Fibroblast of villous mesenchyme (primary cell): ENCODE results near the gene S100A9. TPM values are rescaled to one million over a fixed set of nuclear protein-coding genes. Genes with fewer than 3 reads are reported as not detected.
"Not testable (repeated sequence)": the region's sequence is repeated elsewhere in the genome, so short reads cannot be mapped to it uniquely, and the experiment has no call there.

ENCODE experiments used
- DNase-seq: peaks from one replicate; pipeline ENCODE4 v3.0.0-alpha.2; 2010; ENCODE audit warnings: low read depth
- H3K4me3 ChIP-seq: 2 replicates; pipeline ENCODE4 v1.5.1; 2011; ENCODE audit warnings: low read depth, mild to moderate bottlenecking, low read length
- CTCF ChIP-seq: IDR thresholded peaks from 2 replicates; pipeline ENCODE4 v1.5.1; 2012; ENCODE audit warnings: low read depth, mild to moderate bottlenecking, low read length; ENCODE audit not compliant: insufficient read depth
- total RNA-seq: library from RNA; depleted of rRNA; stranded (reverse); fragments of >200 nt; gene quantifications from 2 replicates; pipeline ENCODE4 v1.2.3, GENCODE V29; 2012

The S100A9 gene
- total RNA-seq, result not detected in 2 replicates

GRCh38 chr1:153357853-153358690, at the start of gene S100A9:
S100A9 (plus strand) TSS chr1:153357854; CDS start chr1:153358284, 430 bp downstream.
- TF ChIP-seq CTCF, result no peak
- no peak for DNase-seq
- no peak within 1 kb of the TSS for H3K4me3 ChIP-seq

- H3K4me3 ChIP-seq, result no peak overlapping the region
- DNase-seq, result no peak
- TF ChIP-seq CTCF, result no peak
These were observed 49.1 kb upstream of the S100A9 start for GRCh38 chr1:153308540-153308939.

- no peak for TF ChIP-seq CTCF
- H3K4me3 ChIP-seq, result no peak overlapping the region
- no peak for DNase-seq
These were observed 48.2 kb upstream of the S100A9 start for GRCh38 chr1:153309441-153309840.

- no peak overlapping the region for H3K4me3 ChIP-seq
- no peak for TF ChIP-seq CTCF
- no peak for DNase-seq
These were observed 47.1 kb upstream of the S100A9 start for GRCh38 chr1:153310526-153310925.

- H3K4me3 ChIP-seq, result no peak within 1 kb of the TSS
- no peak for DNase-seq
- TF ChIP-seq CTCF, result no peak
These were observed 45.0 kb upstream of the S100A9 start, which contains the start of gene PGLYRP3 for GRCh38 chr1:153312570-153313186. PGLYRP3 (minus strand) TSS chr1:153312952; CDS start chr1:153310665, 2,287 bp downstream.

GRCh38 chr1:153313288-153313687, 44.4 kb upstream of the S100A9 start:
- TF ChIP-seq CTCF, result no peak
- DNase-seq, result no peak
- no peak overlapping the region for H3K4me3 ChIP-seq

GRCh38 chr1:153314388-153314787, 43.3 kb upstream of the S100A9 start:
- H3K4me3 ChIP-seq, result not testable (repeated sequence)

GRCh38 chr1:153316013-153316412, 41.6 kb upstream of the S100A9 start:
- H3K4me3 ChIP-seq, DNase-seq: not testable (repeated sequence)

More at GRCh38 chr1:153314388-153314787, 43.3 kb upstream of the S100A9 start:
- not testable (repeated sequence) for DNase-seq

GRCh38 chr1:153318145-153318544, 39.5 kb upstream of the S100A9 start:
- DNase-seq, H3K4me3 ChIP-seq: not testable (repeated sequence)
